Measurements from ENCODE around the gene LRRC37A3.
"Not testable (repeated sequence)": the region's sequence is repeated elsewhere in the genome, so short reads cannot be mapped to it uniquely, and the experiment has no call there.

The LRRC37A3 gene

GRCh38 chr17:64919289-64920025 lies at the start of gene LRRC37A3:
LRRC37A3 (minus strand) TSS chr17:64919478; CDS start chr17:64897257, 22,221 bp downstream.
- DNase-seq (ENCODE audit: low read depth), result peak; percentile 85

GRCh38 chr17:64965873-64966287 lies 46.6 kb upstream of the LRRC37A3 start:
- not testable (repeated sequence) for DNase-seq (ENCODE audit: low read depth)

GRCh38 chr17:64965256-64965872 lies 46.1 kb upstream of the LRRC37A3 start:
- DNase-seq (ENCODE audit: low read depth), result not testable (repeated sequence)

- no peak for DNase-seq (ENCODE audit: low read depth)
These were observed 45.5 kb upstream of the LRRC37A3 start for GRCh38 chr17:64964796-64965195.

- not testable (repeated sequence) for DNase-seq (ENCODE audit: low read depth)
These were observed 44.5 kb upstream of the LRRC37A3 start for GRCh38 chr17:64963814-64964213.

GRCh38 chr17:64961563-64962378 lies 42.5 kb upstream of the LRRC37A3 start:
- DNase-seq (ENCODE audit: low read depth), result not testable (repeated sequence)

- DNase-seq (ENCODE audit: low read depth), result no peak
These were observed 32.6 kb upstream of the LRRC37A3 start for GRCh38 chr17:64951877-64952276.

- no peak for DNase-seq (ENCODE audit: low read depth)
These were observed 31.6 kb upstream of the LRRC37A3 start for GRCh38 chr17:64950871-64951270.

- no peak for DNase-seq (ENCODE audit: low read depth)
These were observed 27.9 kb upstream of the LRRC37A3 start for GRCh38 chr17:64947152-64947551.

GRCh38 chr17:64941761-64942160 lies 22.5 kb upstream of the LRRC37A3 start:
- no peak for DNase-seq (ENCODE audit: low read depth)

- no peak for DNase-seq (ENCODE audit: low read depth)
These were observed 21.8 kb upstream of the LRRC37A3 start for GRCh38 chr17:64941045-64941444.

- DNase-seq (ENCODE audit: low read depth), result no peak
These were observed 20.8 kb upstream of the LRRC37A3 start for GRCh38 chr17:64940055-64940454.

- no peak for DNase-seq (ENCODE audit: low read depth)
These were observed 19.7 kb upstream of the LRRC37A3 start for GRCh38 chr17:64938925-64939474.

GRCh38 chr17:64938290-64938689 lies 19.0 kb upstream of the LRRC37A3 start:
- DNase-seq (ENCODE audit: low read depth), result no peak

GRCh38 chr17:64936117-64936516 lies 16.8 kb upstream of the LRRC37A3 start:
- DNase-seq (ENCODE audit: low read depth), result no peak

GRCh38 chr17:64934284-64934778 lies 15.1 kb upstream of the LRRC37A3 start:
- DNase-seq (ENCODE audit: low read depth), result not testable (repeated sequence)

- not testable (repeated sequence) for DNase-seq (ENCODE audit: low read depth)
These were observed 13.6 kb upstream of the LRRC37A3 start for GRCh38 chr17:64932850-64933249.

GRCh38 chr17:64930374-64930773 lies 11.1 kb upstream of the LRRC37A3 start:
- DNase-seq (ENCODE audit: low read depth), result not testable (repeated sequence)

- not testable (repeated sequence) for DNase-seq (ENCODE audit: low read depth)
These were observed 10.3 kb upstream of the LRRC37A3 start for GRCh38 chr17:64929419-64930209.

- not testable (repeated sequence) for DNase-seq (ENCODE audit: low read depth)
These were observed 9.4 kb upstream of the LRRC37A3 start for GRCh38 chr17:64928701-64929100.

- DNase-seq (ENCODE audit: low read depth), result peak; percentile 51
These were observed 8.2 kb upstream of the LRRC37A3 start for GRCh38 chr17:64927444-64927843.
